ENCODE data around the gene KIF1B.
A peak's percentile ranks its signal among the peaks of the same experiment; 100 is the strongest.
"Not testable (repeated sequence)": the region's sequence is repeated elsewhere in the genome, so short reads cannot be mapped to it uniquely, and the experiment has no call there.

Gene KIF1B

GRCh38 chr1:10257851-10258250 lies 47.5 kb downstream of the KIF1B start:
- Histone ChIP-seq H3K36me3 (ENCODE audit: control insufficient read depth in 2 of 2, insufficient read depth in 1 of 2, low read length in 2 of 2) (peaks cover 30 to 48% of the 10 kb centered on the region in 2 experiments), H3K4me1 (ENCODE audit: control insufficient read depth, insufficient read depth, low read length) (no peaks in the 10 kb centered on the region; the same call in 1 of the 2 replicates), H3K27ac (ENCODE audit: extremely low read depth, low read depth, low read length) (no peak overlapping the region), H3K4me3 (ENCODE audit: low read depth, low read length) (no peak overlapping the region), H3K9me3 (ENCODE audit: control insufficient read depth, insufficient read depth, low read depth, low read length) (no peaks in the 10 kb centered on the region)
- POLR2A ChIA-PET: no interaction called here
- peak; percentile 49 for TF ChIP-seq PRDM6 (tag by site-specific recombination; IDR thresholded peaks at IDR 0.05)
- TF ChIP-seq ZBTB48 (tag by site-specific recombination; IDR thresholded peaks at IDR 0.05): no peak
- TF ChIP-seq ZNF629 (tag by site-specific recombination; IDR thresholded peaks at IDR 0.05): no peak
- TF ChIP-seq, protein P1, sequence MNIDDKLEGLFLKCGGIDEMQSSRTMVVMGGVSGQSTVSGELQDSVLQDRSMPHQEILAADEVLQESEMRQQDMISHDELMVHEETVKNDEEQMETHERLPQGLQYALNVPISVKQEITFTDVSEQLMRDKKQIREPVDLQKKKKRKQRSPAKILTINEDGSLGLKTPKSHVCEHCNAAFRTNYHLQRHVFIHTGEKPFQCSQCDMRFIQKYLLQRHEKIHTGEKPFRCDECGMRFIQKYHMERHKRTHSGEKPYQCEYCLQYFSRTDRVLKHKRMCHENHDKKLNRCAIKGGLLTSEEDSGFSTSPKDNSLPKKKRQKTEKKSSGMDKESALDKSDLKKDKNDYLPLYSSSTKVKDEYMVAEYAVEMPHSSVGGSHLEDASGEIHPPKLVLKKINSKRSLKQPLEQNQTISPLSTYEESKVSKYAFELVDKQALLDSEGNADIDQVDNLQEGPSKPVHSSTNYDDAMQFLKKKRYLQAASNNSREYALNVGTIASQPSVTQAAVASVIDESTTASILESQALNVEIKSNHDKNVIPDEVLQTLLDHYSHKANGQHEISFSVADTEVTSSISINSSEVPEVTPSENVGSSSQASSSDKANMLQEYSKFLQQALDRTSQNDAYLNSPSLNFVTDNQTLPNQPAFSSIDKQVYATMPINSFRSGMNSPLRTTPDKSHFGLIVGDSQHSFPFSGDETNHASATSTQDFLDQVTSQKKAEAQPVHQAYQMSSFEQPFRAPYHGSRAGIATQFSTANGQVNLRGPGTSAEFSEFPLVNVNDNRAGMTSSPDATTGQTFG (tag by site-specific recombination; IDR thresholded peaks at IDR 0.05; ENCODE audit: borderline replicate concordance): no peak
- no peak for TF ChIP-seq ZEB2 (tag by site-specific recombination; IDR thresholded peaks at IDR 0.05)
- CTCF ChIA-PET: no interaction called here

DNA sequence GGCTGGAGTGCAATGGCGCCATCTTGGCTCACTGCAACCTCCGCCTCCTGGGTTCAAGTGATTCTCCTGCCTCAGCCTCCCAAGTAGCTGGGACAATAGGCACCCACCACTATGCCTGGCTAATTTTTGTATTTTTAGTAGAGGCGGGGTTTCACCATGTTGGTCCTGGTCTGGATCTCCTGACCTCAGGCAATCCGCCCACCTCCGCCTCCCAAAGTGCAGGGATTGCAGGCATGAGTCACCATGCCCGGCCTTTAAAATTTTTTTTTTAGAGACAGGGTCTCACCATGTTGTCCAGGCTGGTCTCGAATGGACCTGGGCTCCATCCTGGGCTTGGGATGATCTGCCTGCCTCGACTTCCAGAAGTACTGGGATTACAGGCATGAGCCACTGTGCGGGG lies 49.2 kb downstream of the KIF1B start:
- H3K27ac ChIP-seq (ENCODE audit: extremely low read depth, low read depth, low read length); H3K4me1 ChIP-seq (ENCODE audit: control insufficient read depth, insufficient read depth, low read length); CTCF ChIA-PET; POLR2A ChIA-PET; H3K9me3 ChIP-seq (ENCODE audit: control insufficient read depth, insufficient read depth, low read depth, low read length); H3K4me3 ChIP-seq (ENCODE audit: low read depth, low read length): not testable (repeated sequence)
- H3K36me3 ChIP-seq (ENCODE audit: control insufficient read depth in 2 of 2, insufficient read depth in 1 of 2, low read length in 2 of 2): peaks cover 36 to 63% of the 10 kb centered on the region in 2 experiments
- TF ChIP-seq ZFHX2 (tag by site-specific recombination; conservative IDR thresholded peaks at IDR 0.05) (peak; percentile 65), EGR2 (tag by site-specific recombination; IDR thresholded peaks at IDR 0.05; ENCODE audit: low read depth) (peak; percentile 50; the same call in 1 of the 2 replicates)

DNA sequence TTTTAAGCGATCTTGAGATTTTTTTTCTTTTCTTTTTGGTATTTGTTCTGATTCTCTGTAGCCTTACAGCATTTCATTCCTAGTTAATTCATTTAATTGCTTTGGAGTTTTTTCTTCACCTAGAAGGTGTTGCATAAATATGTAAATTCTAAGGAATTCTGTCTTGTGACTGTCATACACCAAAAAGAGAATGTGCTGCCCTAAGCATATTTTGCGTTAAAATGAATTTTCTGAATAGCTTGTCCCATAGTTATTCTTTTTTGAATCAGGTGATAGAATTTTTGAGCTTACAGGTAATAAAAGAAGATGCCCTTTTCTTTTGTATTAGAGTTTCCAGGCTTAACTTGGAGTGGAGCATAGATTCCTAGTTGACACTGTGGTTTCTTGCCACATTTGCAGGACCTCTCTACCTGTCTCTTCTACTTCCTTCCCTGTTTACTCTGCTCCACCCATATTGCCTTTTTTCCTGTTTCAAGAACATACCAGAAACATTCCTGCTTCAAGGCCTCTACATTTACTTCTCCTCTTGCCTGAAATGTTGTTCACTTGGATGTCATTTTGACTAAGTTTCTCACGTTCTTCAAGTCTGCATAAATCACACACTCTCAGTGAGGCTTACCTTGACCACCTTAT lies 53.2 kb downstream of the KIF1B start:
- ChIA-PET CTCF (no interaction called here), POLR2A (no interaction called here)
- Histone ChIP-seq H3K27ac (ENCODE audit: extremely low read depth, low read depth, low read length) (no peak overlapping the region), H3K4me1 (ENCODE audit: control insufficient read depth, insufficient read depth, low read length) (no peaks in the 10 kb centered on the region), H3K36me3 (ENCODE audit: control insufficient read depth in 2 of 2, insufficient read depth in 1 of 2, low read length in 2 of 2) (peaks cover 40 to 63% of the 10 kb centered on the region in 2 experiments), H3K9me3 (ENCODE audit: control insufficient read depth, insufficient read depth, low read depth, low read length) (no peaks in the 10 kb centered on the region), H3K4me3 (ENCODE audit: low read depth, low read length) (no peak overlapping the region)
- TF ChIP-seq ZNF324 (tag by site-specific recombination; IDR thresholded peaks at IDR 0.05) (no peak), ZNF521 (tag by site-specific recombination; IDR thresholded peaks at IDR 0.05) (no peak), ZNF670 (tag by site-specific recombination; IDR thresholded peaks at IDR 0.05; ENCODE audit: low read depth) (no peak), GLIS1 (tag by site-specific recombination; IDR thresholded peaks at IDR 0.05) (no peak), ZNF561 (tag by site-specific recombination; IDR thresholded peaks at IDR 0.05; ENCODE audit: borderline replicate concordance) (no peak), ZEB2 (tag by site-specific recombination; IDR thresholded peaks at IDR 0.05) (no peak), ZXDB (tag by site-specific recombination; IDR thresholded peaks at IDR 0.05) (no peak)

DNA sequence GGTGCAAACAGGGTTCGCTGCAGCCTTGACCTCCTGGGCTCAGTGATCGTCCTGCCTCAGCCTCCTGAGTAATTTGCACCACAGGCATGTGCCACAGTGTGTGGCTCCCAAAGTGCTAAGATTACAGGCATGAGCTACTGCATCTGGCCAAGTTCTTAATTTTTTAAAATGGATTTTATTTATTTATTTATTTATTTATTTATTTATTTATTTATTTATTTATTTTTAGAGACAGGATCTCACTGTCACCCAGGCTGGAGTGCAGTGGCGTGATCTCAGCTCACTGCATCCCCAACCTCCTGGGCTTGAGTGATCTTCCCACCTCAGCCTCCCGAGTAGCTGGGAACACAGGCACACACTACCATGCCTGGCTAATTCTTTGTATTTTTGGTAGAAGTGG lies 54.7 kb downstream of the KIF1B start:
- H3K9me3 ChIP-seq (ENCODE audit: control insufficient read depth, insufficient read depth, low read depth, low read length): no peaks in the 10 kb centered on the region
- no peak overlapping the region for H3K4me3 ChIP-seq (ENCODE audit: low read depth, low read length)
- peaks cover 35 to 64% of the 10 kb centered on the region in 2 experiments for H3K36me3 ChIP-seq (ENCODE audit: control insufficient read depth in 2 of 2, insufficient read depth in 1 of 2, low read length in 2 of 2)
- ChIA-PET CTCF (interaction anchor here (1.8 kb wide), 1 partner anchor 55 kb away, joined by 7 read pairs; the partner anchor contains the start of gene KIF1B), POLR2A (no interaction called here)
- H3K4me1 ChIP-seq (ENCODE audit: control insufficient read depth, insufficient read depth, low read length): no peaks in the 10 kb centered on the region
- H3K27ac ChIP-seq (ENCODE audit: extremely low read depth, low read depth, low read length): no peak overlapping the region
- TF ChIP-seq ZNF140 (tag by site-specific recombination; IDR thresholded peaks at IDR 0.05): peak; percentile 80
- TF ChIP-seq, protein P2, sequence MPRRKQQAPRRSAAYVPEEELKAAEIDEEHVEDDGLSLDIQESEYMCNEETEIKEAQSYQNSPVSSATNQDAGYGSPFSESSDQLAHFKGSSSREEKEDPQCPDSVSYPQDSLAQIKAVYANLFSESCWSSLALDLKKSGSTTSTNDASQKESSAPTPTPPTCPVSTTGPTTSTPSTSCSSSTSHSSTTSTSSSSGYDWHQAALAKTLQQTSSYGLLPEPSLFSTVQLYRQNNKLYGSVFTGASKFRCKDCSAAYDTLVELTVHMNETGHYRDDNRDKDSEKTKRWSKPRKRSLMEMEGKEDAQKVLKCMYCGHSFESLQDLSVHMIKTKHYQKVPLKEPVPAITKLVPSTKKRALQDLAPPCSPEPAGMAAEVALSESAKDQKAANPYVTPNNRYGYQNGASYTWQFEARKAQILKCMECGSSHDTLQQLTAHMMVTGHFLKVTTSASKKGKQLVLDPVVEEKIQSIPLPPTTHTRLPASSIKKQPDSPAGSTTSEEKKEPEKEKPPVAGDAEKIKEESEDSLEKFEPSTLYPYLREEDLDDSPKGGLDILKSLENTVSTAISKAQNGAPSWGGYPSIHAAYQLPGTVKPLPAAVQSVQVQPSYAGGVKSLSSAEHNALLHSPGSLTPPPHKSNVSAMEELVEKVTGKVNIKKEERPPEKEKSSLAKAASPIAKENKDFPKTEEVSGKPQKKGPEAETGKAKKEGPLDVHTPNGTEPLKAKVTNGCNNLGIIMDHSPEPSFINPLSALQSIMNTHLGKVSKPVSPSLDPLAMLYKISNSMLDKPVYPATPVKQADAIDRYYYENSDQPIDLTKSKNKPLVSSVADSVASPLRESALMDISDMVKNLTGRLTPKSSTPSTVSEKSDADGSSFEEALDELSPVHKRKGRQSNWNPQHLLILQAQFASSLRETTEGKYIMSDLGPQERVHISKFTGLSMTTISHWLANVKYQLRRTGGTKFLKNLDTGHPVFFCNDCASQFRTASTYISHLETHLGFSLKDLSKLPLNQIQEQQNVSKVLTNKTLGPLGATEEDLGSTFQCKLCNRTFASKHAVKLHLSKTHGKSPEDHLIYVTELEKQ (tag by site-specific recombination; IDR thresholded peaks at IDR 0.05; ENCODE audit: borderline replicate concordance): peak; percentile 15; the same call in 1 of the 2 replicates
